ENCODE measurements around the gene PAX4. TPM values are rescaled to one million over a fixed set of nuclear protein-coding genes. Genes with fewer than 3 reads are reported as not detected.

Gene PAX4
- polyA plus RNA-seq, 1 of the 3 experiments (the other 2 are of a cell fraction) = not detected

GRCh38 chr7:127625331-127625730 is 7.4 kb upstream of the PAX4 start:
- CTCF ChIA-PET = no interaction called here

DNA sequence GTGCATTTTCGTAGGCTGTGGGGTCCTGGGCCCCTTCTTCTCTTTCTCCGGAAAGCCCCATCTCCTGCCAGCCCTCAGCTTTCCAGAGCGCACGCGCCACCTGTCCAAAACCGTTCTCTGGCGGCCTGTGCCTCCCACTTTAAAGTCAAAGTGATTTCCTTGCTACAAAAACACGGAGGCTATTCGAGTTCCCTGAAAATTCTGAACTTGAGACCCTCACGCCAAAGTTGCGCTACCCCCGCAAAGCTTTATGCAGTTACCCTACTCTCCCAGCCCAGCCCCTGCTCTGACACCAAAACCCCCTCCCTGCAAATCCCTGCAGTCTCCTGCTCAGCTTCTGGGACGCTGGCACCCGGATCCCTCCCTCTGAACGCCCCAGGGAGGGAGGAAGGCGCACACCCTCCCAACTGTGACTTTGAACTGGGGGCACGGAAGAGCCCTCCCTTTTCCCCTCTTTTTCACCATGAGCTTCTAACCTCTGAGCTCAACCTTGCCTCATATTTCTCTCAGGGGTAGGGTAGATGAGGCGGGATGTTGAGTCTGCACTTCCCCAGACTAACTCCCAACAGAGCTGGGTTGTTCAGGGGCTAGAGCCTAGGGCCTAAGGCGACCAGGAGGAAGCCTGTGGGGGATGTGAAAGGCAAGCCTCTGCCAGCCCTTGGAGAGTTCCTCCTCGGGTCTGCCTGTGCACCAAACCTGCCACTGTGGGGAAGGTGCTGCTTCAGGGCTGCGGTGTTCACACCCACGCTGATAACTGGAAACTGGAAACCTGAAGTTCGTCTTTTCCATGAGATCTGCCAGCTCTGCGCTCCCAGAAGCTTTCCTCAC is 2.7 kb upstream of the PAX4 start:
- Histone ChIP-seq H3F3A (replicated peaks; ENCODE audit: insufficient read depth) (no peaks in the 10 kb centered on the region), H3K4me1 (ENCODE audit: control insufficient read depth in 1 of 2, insufficient read depth in 2 of 2, low read depth in 1 of 2, low read length in 1 of 2) (no peaks in the 10 kb centered on the region; a peak in 1 of 4 replicates), H3K9me2 (no peaks in the 10 kb centered on the region), H3K9ac (no peak overlapping the region), H3K4me2 (peak overlapping the region; percentile 50), H3K4me3 (ENCODE audit: low read depth in 2 of 2, low read length in 1 of 2) (no peak overlapping the region), H3K9me3 (0 out of 2 replicates have a peak, but pooled peaks cover 3% of the 10 kb centered on the region), H2AFZ (ENCODE audit: low read depth) (no peak overlapping the region), H3K27ac (ENCODE audit: low read depth in 2 of 2, low read length in 1 of 2) (no peak overlapping the region), H4K20me1 (ENCODE audit: insufficient read depth) (no peaks in the 10 kb centered on the region), H3K79me2 (ENCODE audit: insufficient read depth) (no peaks in the 10 kb centered on the region), H3K27me3 (ENCODE audit: insufficient read depth) (peaks cover 66% of the 10 kb centered on the region), H3K36me3 (replicated peaks in 1 of 2; ENCODE audit: control insufficient read depth in 1 of 2, insufficient read depth in 2 of 2, low read length in 1 of 2) (no peaks in the 10 kb centered on the region)
- no peak for DNase-seq
- ChIA-PET CTCF (interaction anchor here (1.0 to 1.3 kb wide), 3 partner anchors 8 to 32 kb away, joined by 3 to 7 read pairs (median 5); partner anchors contain the start of gene ARF5), POLR2A (no interaction called here)
- 3% methylated on average over 23 of the region's 24 CpGs for WGBS (ENCODE audit: low lambda C conversion rate)
- TF ChIP-seq FOSL2 (IDR thresholded peaks at IDR 0.05; ENCODE audit: borderline replicate concordance, low read depth) (no peak), USF2 (IDR thresholded peaks at IDR 0.05; ENCODE audit: borderline replicate concordance, low read depth, low read length) (no peak), FOXM1 (IDR thresholded peaks at IDR 0.05; ENCODE audit: low read depth) (no peak)

More at GRCh38 chr7:127625331-127625730, 7.4 kb upstream of the PAX4 start:
- H3K27me3 ChIP-seq (ENCODE audit: insufficient read depth) = peaks cover 19% of the 10 kb centered on the region
- no peak overlapping the region for H3K9ac ChIP-seq
- H3F3A ChIP-seq (replicated peaks; ENCODE audit: insufficient read depth) = no peaks in the 10 kb centered on the region
- H3K4me3 ChIP-seq (ENCODE audit: low read depth in 2 of 2, low read length in 1 of 2) = no peak overlapping the region
- TF ChIP-seq USF2 (IDR thresholded peaks at IDR 0.05; ENCODE audit: borderline replicate concordance, low read depth, low read length) = no peak
- TF ChIP-seq NFIC (IDR thresholded peaks at IDR 0.05; ENCODE audit: borderline replicate concordance) = no peak
- TF ChIP-seq RXRA (IDR thresholded peaks at IDR 0.05; ENCODE audit: borderline replicate concordance, low read depth) = no peak
- TF ChIP-seq MEF2A (IDR thresholded peaks at IDR 0.05; ENCODE audit: borderline replicate concordance, low read depth) = no peak
- no peak for TF ChIP-seq CHD2 (IDR thresholded peaks at IDR 0.05; ENCODE audit: low read length, partially characterized antibody)
- TF ChIP-seq, protein P1, sequence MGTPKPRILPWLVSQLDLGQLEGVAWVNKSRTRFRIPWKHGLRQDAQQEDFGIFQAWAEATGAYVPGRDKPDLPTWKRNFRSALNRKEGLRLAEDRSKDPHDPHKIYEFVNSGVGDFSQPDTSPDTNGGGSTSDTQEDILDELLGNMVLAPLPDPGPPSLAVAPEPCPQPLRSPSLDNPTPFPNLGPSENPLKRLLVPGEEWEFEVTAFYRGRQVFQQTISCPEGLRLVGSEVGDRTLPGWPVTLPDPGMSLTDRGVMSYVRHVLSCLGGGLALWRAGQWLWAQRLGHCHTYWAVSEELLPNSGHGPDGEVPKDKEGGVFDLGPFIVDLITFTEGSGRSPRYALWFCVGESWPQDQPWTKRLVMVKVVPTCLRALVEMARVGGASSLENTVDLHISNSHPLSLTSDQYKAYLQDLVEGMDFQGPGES (IDR thresholded peaks at IDR 0.05; ENCODE audit: low read depth, low read length) = no peak
- no peak for TF ChIP-seq JUND (IDR thresholded peaks at IDR 0.05)
- TF ChIP-seq, protein P2, sequence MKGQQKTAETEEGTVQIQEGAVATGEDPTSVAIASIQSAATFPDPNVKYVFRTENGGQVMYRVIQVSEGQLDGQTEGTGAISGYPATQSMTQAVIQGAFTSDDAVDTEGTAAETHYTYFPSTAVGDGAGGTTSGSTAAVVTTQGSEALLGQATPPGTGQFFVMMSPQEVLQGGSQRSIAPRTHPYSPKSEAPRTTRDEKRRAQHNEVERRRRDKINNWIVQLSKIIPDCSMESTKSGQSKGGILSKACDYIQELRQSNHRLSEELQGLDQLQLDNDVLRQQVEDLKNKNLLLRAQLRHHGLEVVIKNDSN (IDR thresholded peaks at IDR 0.05; ENCODE audit: borderline replicate concordance, low read depth) = no peak
- no peak for TF ChIP-seq POLR2AphosphoS5 (IDR thresholded peaks at IDR 0.05; ENCODE audit: low read depth, low read length)
- no peak overlapping the region for H3K4me2 ChIP-seq
- H3K79me2 ChIP-seq (ENCODE audit: insufficient read depth) = no peaks in the 10 kb centered on the region
- DNase-seq = no peak
- POLR2A ChIA-PET = no interaction called here
- no peaks in the 10 kb centered on the region for H3K36me3 ChIP-seq (replicated peaks in 1 of 2; ENCODE audit: control insufficient read depth in 1 of 2, insufficient read depth in 2 of 2, low read length in 1 of 2)
- H2AFZ ChIP-seq (ENCODE audit: low read depth) = no peak overlapping the region
- H3K4me1 ChIP-seq (ENCODE audit: control insufficient read depth in 1 of 2, insufficient read depth in 2 of 2, low read depth in 1 of 2, low read length in 1 of 2) = no peaks in the 10 kb centered on the region; a peak in 1 of 4 replicates
- H3K9me2 ChIP-seq = no peaks in the 10 kb centered on the region
- H4K20me1 ChIP-seq (ENCODE audit: insufficient read depth) = no peaks in the 10 kb centered on the region
- no peak overlapping the region for H3K27ac ChIP-seq (ENCODE audit: low read depth in 2 of 2, low read length in 1 of 2)
- 0 out of 2 replicates have a peak, but pooled peaks cover 3% of the 10 kb centered on the region for H3K9me3 ChIP-seq
